Measurements from ENCODE around the gene NRCAM.

GRCh38 chr7:108307595-108307994 lies 148.6 kb downstream of the NRCAM start:
- no peak for TF ChIP-seq RBFOX2 (IDR thresholded peaks at IDR 0.05; ENCODE audit: low read depth, low read length)
- TF ChIP-seq, protein P1, sequence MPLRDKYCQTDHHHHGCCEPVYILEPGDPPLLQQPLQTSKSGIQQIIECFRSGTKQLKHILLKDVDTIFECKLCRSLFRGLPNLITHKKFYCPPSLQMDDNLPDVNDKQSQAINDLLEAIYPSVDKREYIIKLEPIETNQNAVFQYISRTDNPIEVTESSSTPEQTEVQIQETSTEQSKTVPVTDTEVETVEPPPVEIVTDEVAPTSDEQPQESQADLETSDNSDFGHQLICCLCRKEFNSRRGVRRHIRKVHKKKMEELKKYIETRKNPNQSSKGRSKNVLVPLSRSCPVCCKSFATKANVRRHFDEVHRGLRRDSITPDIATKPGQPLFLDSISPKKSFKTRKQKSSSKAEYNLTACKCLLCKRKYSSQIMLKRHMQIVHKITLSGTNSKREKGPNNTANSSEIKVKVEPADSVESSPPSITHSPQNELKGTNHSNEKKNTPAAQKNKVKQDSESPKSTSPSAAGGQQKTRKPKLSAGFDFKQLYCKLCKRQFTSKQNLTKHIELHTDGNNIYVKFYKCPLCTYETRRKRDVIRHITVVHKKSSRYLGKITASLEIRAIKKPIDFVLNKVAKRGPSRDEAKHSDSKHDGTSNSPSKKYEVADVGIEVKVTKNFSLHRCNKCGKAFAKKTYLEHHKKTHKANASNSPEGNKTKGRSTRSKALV (CRISPR knock-in tag; IDR thresholded peaks at IDR 0.05): no peak
- no peak for TF ChIP-seq ZNF496 (CRISPR knock-in tag; IDR thresholded peaks at IDR 0.05; ENCODE audit: insufficient replicate concordance)
- no peak for TF ChIP-seq POLR2AphosphoS5 (IDR thresholded peaks at IDR 0.05; ENCODE audit: low read depth, low read length)

Measured in HepG2 (cell line).